Bronchial epithelial cell (primary cell): Measurements from ENCODE around the gene TLL2. TPM values are rescaled to one million over a fixed set of nuclear protein-coding genes. Genes with fewer than 3 reads are reported as not detected.

ENCODE experiments used
- DNase-seq: peaks from one replicate; pipeline ENCODE4 v3.0.0-alpha.2; 2010; ENCODE audit warnings: low read depth
- FAIRE-seq: peaks from 2 replicates; lab custom pipeline; 2011; peaks lifted over from hg19 to GRCh38; lab: Jason Lieb, UNC
- H3K27me3 ChIP-seq: 2 replicates; pipeline ENCODE4 v1.5.1; 2011; ENCODE audit warnings: low read length; ENCODE audit not compliant: control insufficient read depth, insufficient read depth
- H3K36me3 ChIP-seq: 2 replicates; pipeline ENCODE4 v1.5.1; 2011; ENCODE audit warnings: low read length; ENCODE audit not compliant: control insufficient read depth, insufficient read depth
- H3K4me3 ChIP-seq: 2 replicates; pipeline ENCODE4 v1.5.1; 2011; ENCODE audit warnings: mild to moderate bottlenecking, low read depth, low read length, control low read depth
- CTCF ChIP-seq: IDR thresholded peaks from 2 replicates; pipeline ENCODE4 v1.5.1; 2011; ENCODE audit warnings: mild to moderate bottlenecking, moderate library complexity, low read length, control low read depth, inconsistent platforms; ENCODE audit not compliant: insufficient read depth, severe bottlenecking
- total RNA-seq: library from RNA; depleted of rRNA; stranded (reverse); fragments of >200 nt; gene quantifications from 2 replicates; pipeline ENCODE4 v1.2.1, GENCODE V29; 2014

TLL2 gene
- total RNA-seq, 1 donor from 2014 or later, result 0.26 TPM

- DNase-seq (no peak), FAIRE-seq (peak; percentile 13)
- no peak for TF ChIP-seq CTCF
- Histone ChIP-seq H3K4me3 (no peak overlapping the region), H3K36me3 (no peaks in the 10 kb centered on the region), H3K27me3 (no peaks in the 10 kb centered on the region)
Measured at GRCh38 chr10:96408201-96408600, 105.5 kb downstream of the TLL2 start.

- no peak overlapping the region for H3K4me3 ChIP-seq
- peak; percentile 18 for FAIRE-seq
- no peak for TF ChIP-seq CTCF
- DNase-seq, result no peak
- no peaks in the 10 kb centered on the region for H3K36me3 ChIP-seq
- no peaks in the 10 kb centered on the region for H3K27me3 ChIP-seq
Measured at GRCh38 chr10:96407560-96408069, 106.1 kb downstream of the TLL2 start.

GRCh38 chr10:96406091-96406490 lies 107.6 kb downstream of the TLL2 start:
- Histone ChIP-seq H3K27me3 (no peaks in the 10 kb centered on the region), H3K36me3 (no peaks in the 10 kb centered on the region), H3K4me3 (no peak overlapping the region)
- no peak for TF ChIP-seq CTCF
- FAIRE-seq, result no peak
- DNase-seq, result no peak

GRCh38 chr10:96402417-96403305 lies 111.1 kb downstream of the TLL2 start:
- no peak overlapping the region for H3K4me3 ChIP-seq
- H3K36me3 ChIP-seq, result no peaks in the 10 kb centered on the region
- no peak for TF ChIP-seq CTCF
- H3K27me3 ChIP-seq, result peaks cover 2% of the 10 kb centered on the region
- FAIRE-seq (no peak), DNase-seq (no peak)

- TF ChIP-seq CTCF, result no peak
- DNase-seq (no peak), FAIRE-seq (no peak)
- Histone ChIP-seq H3K36me3 (no peaks in the 10 kb centered on the region), H3K4me3 (no peak overlapping the region), H3K27me3 (peaks cover 2% of the 10 kb centered on the region)
Measured at GRCh38 chr10:96401036-96401435, 112.7 kb downstream of the TLL2 start.

- Histone ChIP-seq H3K27me3 (peaks cover 2% of the 10 kb centered on the region), H3K4me3 (no peak overlapping the region), H3K36me3 (no peaks in the 10 kb centered on the region)
- no peak for TF ChIP-seq CTCF
- FAIRE-seq, result no peak
- DNase-seq, result no peak
Measured at GRCh38 chr10:96400465-96400864, 113.3 kb downstream of the TLL2 start.
